Esophagus squamous epithelium (tissue), 5 donors: ENCODE data around the gene CDH13. TPM values are rescaled to one million over a fixed set of nuclear protein-coding genes. Genes with fewer than 3 reads are reported as not detected.

Experiments
- DNase-seq: peaks from one replicate; lab custom pipeline; 2025; lab: John Stamatoyannopoulos, UW
- H3K27ac ChIP-seq, 4 donors: fragments of 200-600 bp; sonication (generic); one replicate each; pipeline ENCODE4 v1.5.1; 2016 to 2019; ENCODE audit warnings: mild to moderate bottlenecking in 1 of 4
- H3K27me3 ChIP-seq, 4 donors: fragments of 200-600 bp; sonication (generic); 1 replicate in 3 of 4; 2 replicates in 1 of 4; pipeline versions ENCODE4 v1.5.1 to v1.6.0; 2017 to 2021; ENCODE audit warnings: antibody characterized with exemption in 1 of 4
- H3K36me3 ChIP-seq, 3 donors: fragments of 200-600 bp; sonication (generic); one replicate each; pipeline ENCODE4 v1.5.1; 2016 to 2019
- H3K4me1 ChIP-seq, 3 donors: fragments of 200-600 bp; sonication (generic); one replicate each; pipeline ENCODE4 v1.5.1; 2017 to 2019
- H3K4me3 ChIP-seq, 4 donors: fragments of 200-600 bp; sonication (generic); 1 replicate in 3 of 4; 2 replicates in 1 of 4; pipeline ENCODE4 v1.5.1; 2016 to 2019; ENCODE audit warnings: mild to moderate bottlenecking in 2 of 4, moderate library complexity in 1 of 4
- H3K9me3 ChIP-seq, 3 donors: fragments of 200-600 bp; sonication (generic); one replicate each; pipeline ENCODE4 v1.5.1; 2016 to 2019
- CTCF ChIP-seq, 6 experiments: fragments of 450-650 bp in 4 of 6; fragments of 200-600 bp in 2 of 6; sonication (generic) in 2 of 6; IDR thresholded peaks; one replicate each; pipeline ENCODE4 v1.5.1; 2016 to 2019; ENCODE audit warnings: antibody characterized with exemption in 6 of 6, mild to moderate bottlenecking in 4 of 6, moderate library complexity in 4 of 6
- POLR2A ChIP-seq, 4 donors: fragments of 450-650 bp; IDR thresholded peaks; one replicate each; pipeline ENCODE4 v1.6.1; 2017; ENCODE audit warnings: antibody characterized with exemption in 4 of 4, mild to moderate bottlenecking in 4 of 4, moderate library complexity in 3 of 4
- WGBS, 2 donors: methylation state at CpG; one replicate each; pipeline ENCODE4 v1.1.5; 2018; 5-methylcytosine and 5-hydroxymethylcytosine counted together
- intact Hi-C: fragments of 100-400 bp; cut with DNase I; formaldehyde crosslinking; loops from one replicate; pipeline ENCODE4 v1.15.0; 2022
- total RNA-seq, 4 donors: library from RNA; depleted of rRNA; stranded (reverse); fragments of >200 nt; gene quantifications; one replicate each; pipeline ENCODE4 v1.1.0, GENCODE V29; 2016
- donor health status: DM: yes; HTN: yes; CAD: no.

The CDH13 gene
- total RNA-seq, 4 donors from 2014 or later: 6.9 to 31.9 (median 21.1) TPM

- TF ChIP-seq POLR2A (IDR thresholded peaks at IDR 0.05) (no peak), CTCF (IDR thresholded peaks at IDR 0.05) (no peak)
- H3K27me3 ChIP-seq: no peaks in the 10 kb centered on the region
- H3K4me1 ChIP-seq: no peaks in the 10 kb centered on the region
- H3K36me3 ChIP-seq: no peaks in the 10 kb centered on the region
- no peaks in the 10 kb centered on the region for H3K9me3 ChIP-seq
- no peak for DNase-seq
- 74 to 77% methylated on average over 15 to 17 of the region's 17 CpGs for WGBS, 2 donors
- no peak overlapping the region for H3K4me3 ChIP-seq
- no peak overlapping the region for H3K27ac ChIP-seq
- intact Hi-C loops: no loop called here
These were observed 996.4 kb downstream of the CDH13 start for GRCh38 chr16:83623091-83623730.

GRCh38 chr16:83623892-83624291, 997.1 kb downstream of the CDH13 start:
- 68 to 74% methylated on average over 6 of the region's 6 CpGs for WGBS, 2 donors
- H3K36me3 ChIP-seq: no peaks in the 10 kb centered on the region
- no peak overlapping the region for H3K4me3 ChIP-seq
- no peaks in the 10 kb centered on the region for H3K9me3 ChIP-seq
- H3K27me3 ChIP-seq: no peaks in the 10 kb centered on the region
- H3K4me1 ChIP-seq: no peaks in the 10 kb centered on the region
- DNase-seq: no peak
- intact Hi-C loops: no loop called here
- H3K27ac ChIP-seq: no peak overlapping the region
- no peak for TF ChIP-seq POLR2A (IDR thresholded peaks at IDR 0.05)
- no peak for TF ChIP-seq CTCF (IDR thresholded peaks at IDR 0.05)

- H3K9me3 ChIP-seq: no peaks in the 10 kb centered on the region
- H3K4me3 ChIP-seq: no peak overlapping the region
- no peak for DNase-seq
- 84 to 93% methylated on average over 6 to 10 of the region's 11 CpGs for WGBS, 2 donors
- no peaks in the 10 kb centered on the region for H3K4me1 ChIP-seq
- H3K27ac ChIP-seq: no peak overlapping the region
- intact Hi-C loops: no loop called here
- TF ChIP-seq POLR2A (IDR thresholded peaks at IDR 0.05): no peak
- TF ChIP-seq CTCF (IDR thresholded peaks at IDR 0.05): no peak
- no peaks in the 10 kb centered on the region for H3K36me3 ChIP-seq
- no peaks in the 10 kb centered on the region for H3K27me3 ChIP-seq
These were observed 997.8 kb downstream of the CDH13 start for GRCh38 chr16:83624429-83625120.

- TF ChIP-seq CTCF (IDR thresholded peaks at IDR 0.05) (no peak), POLR2A (IDR thresholded peaks at IDR 0.05) (no peak)
- 90 to 97% methylated on average over 13 of the region's 13 CpGs for WGBS, 2 donors
- Histone ChIP-seq H3K36me3 (no peaks in the 10 kb centered on the region), H3K4me3 (no peak overlapping the region), H3K27me3 (no peaks in the 10 kb centered on the region), H3K9me3 (no peaks in the 10 kb centered on the region), H3K4me1 (no peaks in the 10 kb centered on the region), H3K27ac (no peak overlapping the region)
- intact Hi-C loops: no loop called here
- DNase-seq: no peak
These were observed 999.4 kb downstream of the CDH13 start for GRCh38 chr16:83626204-83626603.

- H3K36me3 ChIP-seq: no peaks in the 10 kb centered on the region
- TF ChIP-seq CTCF (IDR thresholded peaks at IDR 0.05) (no peak), POLR2A (IDR thresholded peaks at IDR 0.05) (no peak)
- H3K4me1 ChIP-seq: no peaks in the 10 kb centered on the region
- WGBS, 2 donors: 88 to 93% methylated on average over 11 to 12 of the region's 13 CpGs
- H3K9me3 ChIP-seq: no peaks in the 10 kb centered on the region
- no peak overlapping the region for H3K4me3 ChIP-seq
- intact Hi-C loops: no loop called here
- H3K27me3 ChIP-seq: no peaks in the 10 kb centered on the region
- H3K27ac ChIP-seq: no peak overlapping the region
- DNase-seq: no peak
These were observed 999.9 kb downstream of the CDH13 start for GRCh38 chr16:83626676-83627075.
